H1 (cell line): ENCODE data around the gene CDH22. TPM values are rescaled to one million over a fixed set of nuclear protein-coding genes. Genes with fewer than 3 reads are reported as not detected.

Experiments
- CTCF ChIA-PET: fragments of 300-600 bp; sonication (Branson Sonifier 250); formaldehyde crosslinking; loops from one replicate; lab custom pipeline; 2021; ENCODE audit not compliant: partially characterized antibody; lab: Charles Lee
- POLR2A ChIA-PET: fragments of 300-600 bp; sonication (Branson Sonifier 250); formaldehyde crosslinking; loops from one replicate; lab custom pipeline; 2021; ENCODE audit warnings: inconsistent platforms; ENCODE audit not compliant: partially characterized antibody; lab: Charles Lee
- DNase-seq, 2 experiments: peaks; one replicate each; pipeline versions ENCODE4 v3.0.0 to v3.0.0-alpha.2; 2010 to 2022; ENCODE audit warnings: low spot score in 2 of 2, low read depth in 1 of 2, mixed read lengths in 1 of 2
- FAIRE-seq: peaks from 2 replicates; lab custom pipeline; 2011; peaks lifted over from hg19 to GRCh38; lab: Jason Lieb, UNC
- H2AFZ ChIP-seq: 2 replicates; pipeline ENCODE4 v1.8.1; 2012; ENCODE audit warnings: low read length, inconsistent platforms
- H2AK5ac ChIP-seq: 2 replicates; pipeline ENCODE4 v1.6.1; 2013; ENCODE audit warnings: low read depth, low read length
- H2BK120ac ChIP-seq: replicated peaks from 2 replicates; pipeline ENCODE3; 2013; ENCODE audit warnings: low read depth, low read length, inconsistent platforms
- H2BK12ac ChIP-seq: 2 replicates; pipeline ENCODE4 v1.6.1; 2013; ENCODE audit warnings: low read depth, low read length
- H2BK15ac ChIP-seq: 2 replicates; pipeline ENCODE4 v1.6.1; 2013; ENCODE audit warnings: low read length
- H2BK20ac ChIP-seq: 2 replicates; pipeline ENCODE4 v1.6.1; 2013; ENCODE audit warnings: low read length
- H2BK5ac ChIP-seq: 2 replicates; pipeline ENCODE4 v1.6.1; 2013; ENCODE audit warnings: low read depth, low read length
- H3K14ac ChIP-seq: 2 replicates; pipeline ENCODE4 v1.6.1; 2013; ENCODE audit warnings: inconsistent platforms; ENCODE audit not compliant: insufficient read length
- H3K18ac ChIP-seq: 2 replicates; pipeline ENCODE4 v1.6.1; 2013; ENCODE audit warnings: low read length; ENCODE audit errors: extremely low read depth
- H3K23ac ChIP-seq: 2 replicates; pipeline ENCODE4 v1.6.1; 2013; ENCODE audit warnings: inconsistent platforms; ENCODE audit not compliant: insufficient read length
- H3K23me2 ChIP-seq: 2 replicates; pipeline ENCODE4 v1.6.1; 2013; ENCODE audit warnings: low read depth, low read length
- H3K27ac ChIP-seq: 2 replicates; pipeline ENCODE4 v1.6.1; 2011; ENCODE audit warnings: low read depth, low read length, inconsistent platforms
- H3K27me3 ChIP-seq, 4 experiments: replicated peaks in 1 of 4; 1 replicate in 1 of 4; 2 replicates in 3 of 4; pipeline versions ENCODE4 v1.6.1 to v1.8.1; 2011 to 2013; ENCODE audit warnings: low read length in 3 of 4, mild to moderate bottlenecking in 3 of 4, inconsistent platforms in 2 of 4, mixed read lengths in 2 of 4, moderate library complexity in 1 of 4; ENCODE audit not compliant: control insufficient read depth in 3 of 4, insufficient read depth in 3 of 4; ENCODE audit errors: extremely low read depth in 1 of 4
- H3K36me3 ChIP-seq, 4 experiments: 2 replicates each; pipeline versions ENCODE4 v1.6.1 to v1.8.1; 2011 to 2013; ENCODE audit warnings: mild to moderate bottlenecking in 4 of 4, low read length in 3 of 4, moderate library complexity in 2 of 4, control low read depth in 1 of 4, inconsistent platforms in 1 of 4; ENCODE audit not compliant: insufficient read depth in 4 of 4, control insufficient read depth in 2 of 4
- H3K4ac ChIP-seq: replicated peaks from 2 replicates; pipeline ENCODE3; 2013; ENCODE audit warnings: low read length, low read depth, mixed read lengths, inconsistent platforms; ENCODE audit not compliant: insufficient read length
- H3K4me1 ChIP-seq, 4 experiments: replicated peaks in 1 of 4; 1 replicate in 1 of 4; 2 replicates in 3 of 4; pipeline versions ENCODE4 v1.6.1 to v1.8.1; 2011 to 2013; ENCODE audit warnings: low read length in 3 of 4, inconsistent platforms in 2 of 4, mixed read lengths in 1 of 4; ENCODE audit not compliant: insufficient read depth in 4 of 4, control insufficient read depth in 3 of 4
- H3K4me2 ChIP-seq, 2 experiments: 2 replicates each; pipeline versions ENCODE4 v1.6.1 to v1.8.1; 2011 to 2013; ENCODE audit warnings: low read depth in 2 of 2, low read length in 2 of 2, control low read depth in 1 of 2, inconsistent platforms in 1 of 2, mild to moderate bottlenecking in 1 of 2; ENCODE audit not compliant: insufficient read depth in 1 of 2
- H3K4me3 ChIP-seq, 4 experiments: fragments of 200-600, 300-600 bp in 1 of 4; sonication (generic), shearing (Covaris generic), sonication (Bioruptor Twin) in 1 of 4; 2 replicates each; pipeline versions ENCODE4 v1.5.1 to v1.8.1; 2011 to 2016; ENCODE audit warnings: low read length in 4 of 4, low read depth in 3 of 4, control low read depth in 2 of 4, inconsistent platforms in 2 of 4, mild to moderate bottlenecking in 2 of 4, mixed read lengths in 1 of 4, moderate library complexity in 1 of 4; ENCODE audit not compliant: insufficient read depth in 2 of 4; ENCODE audit errors: extremely low read depth in 1 of 4
- H3K56ac ChIP-seq: replicated peaks from 2 replicates; pipeline ENCODE3; 2013; ENCODE audit warnings: low read depth, mild to moderate bottlenecking, mixed read lengths, low read length, inconsistent platforms; ENCODE audit not compliant: insufficient read length
- H3K79me1 ChIP-seq: 2 replicates; pipeline ENCODE4 v1.6.1; 2013; ENCODE audit warnings: low read depth, low read length, control low read depth
- H3K79me2 ChIP-seq, 2 experiments: 2 replicates each; pipeline versions ENCODE4 v1.6.1 to v1.8.1; 2012 to 2013; ENCODE audit warnings: low read length in 2 of 2, mild to moderate bottlenecking in 2 of 2, inconsistent platforms in 1 of 2; ENCODE audit not compliant: insufficient read depth in 2 of 2, control insufficient read depth in 1 of 2
- H3K9ac ChIP-seq, 4 experiments: replicated peaks in 1 of 4; 1 replicate in 1 of 4; 2 replicates in 3 of 4; pipeline versions ENCODE4 v1.6.1 to v1.8.1; 2011 to 2013; ENCODE audit warnings: low read depth in 3 of 4, low read length in 3 of 4, control low read depth in 2 of 4, mild to moderate bottlenecking in 2 of 4, moderate library complexity in 2 of 4, inconsistent platforms in 1 of 4; ENCODE audit errors: extremely low read depth in 1 of 4
- H3K9me3 ChIP-seq, 2 experiments: 2 replicates each; pipeline versions ENCODE4 v1.6.1 to v1.8.1; 2012 to 2013; ENCODE audit warnings: mild to moderate bottlenecking in 2 of 2, moderate library complexity in 2 of 2, control low read depth in 1 of 2, inconsistent platforms in 1 of 2, low read depth in 1 of 2, low read length in 1 of 2, mixed read lengths in 1 of 2; ENCODE audit not compliant: insufficient read depth in 2 of 2
- H4K20me1 ChIP-seq, 2 experiments: replicated peaks in 1 of 2; 2 replicates each; pipeline versions ENCODE3 to v1.8.1; 2011 to 2013; ENCODE audit warnings: inconsistent platforms in 2 of 2, low read length in 2 of 2, mild to moderate bottlenecking in 1 of 2; ENCODE audit not compliant: insufficient read depth in 2 of 2, control insufficient read depth in 1 of 2
- H4K5ac ChIP-seq: 2 replicates; pipeline ENCODE4 v1.6.1; 2013; ENCODE audit warnings: low read length, low read depth, mixed read lengths, inconsistent platforms; ENCODE audit not compliant: insufficient read length
- H4K8ac ChIP-seq: 2 replicates; pipeline ENCODE4 v1.8.0; 2013; ENCODE audit warnings: mild to moderate bottlenecking, moderate library complexity, low read length, inconsistent platforms; ENCODE audit not compliant: insufficient read depth; ENCODE audit errors: extremely low read depth
- H4K91ac ChIP-seq: replicated peaks from 2 replicates; pipeline ENCODE3; 2013; ENCODE audit warnings: low read length, mixed read lengths, inconsistent platforms; ENCODE audit not compliant: insufficient read length
- CREB1 ChIP-seq: IDR thresholded peaks from 2 replicates; pipeline ENCODE4 v1.6.1; 2012; ENCODE audit warnings: inconsistent platforms
- CTBP2 ChIP-seq: IDR thresholded peaks from 2 replicates; pipeline ENCODE4 v1.7.0; 2011; ENCODE audit warnings: borderline replicate concordance, mild to moderate bottlenecking, moderate library complexity, mixed read lengths, low read length; ENCODE audit not compliant: insufficient read depth, insufficient read length
- FOSL1 ChIP-seq: IDR thresholded peaks from 2 replicates; pipeline ENCODE4 v1.6.1; 2011; ENCODE audit warnings: mild to moderate bottlenecking, low read depth, low read length, moderate library complexity; ENCODE audit not compliant: insufficient read depth
- HDAC2 ChIP-seq, 2 experiments: fragments of 300-600 bp in 1 of 2; sonication (generic) in 1 of 2; IDR thresholded peaks; 2 replicates each; pipeline ENCODE4 v1.6.1; 2011 to 2012; ENCODE audit warnings: low read depth in 2 of 2, low read length in 2 of 2, mild to moderate bottlenecking in 2 of 2, moderate library complexity in 2 of 2, borderline replicate concordance in 1 of 2, inconsistent platforms in 1 of 2
- HDAC6 ChIP-seq: IDR thresholded peaks from one replicate; pipeline ENCODE4 v1.7.1; 2012; ENCODE audit warnings: low read depth, mild to moderate bottlenecking, inconsistent platforms, low read length, moderate library complexity
- JUN ChIP-seq: IDR thresholded peaks from 2 replicates; pipeline ENCODE4 v1.6.1; 2011; ENCODE audit warnings: low read depth, mild to moderate bottlenecking, improper control_type of control experiment, low read length
- KDM4A ChIP-seq: IDR thresholded peaks from one replicate; pipeline ENCODE4 v1.7.1; 2012; ENCODE audit warnings: low read depth, mild to moderate bottlenecking, moderate library complexity, low read length, inconsistent platforms; ENCODE audit not compliant: severe bottlenecking
- MAX ChIP-seq: IDR thresholded peaks from 2 replicates; pipeline ENCODE4 v1.6.1; 2012; ENCODE audit warnings: inconsistent platforms
- RNF2 ChIP-seq: fragments of 200-900, 300-1000 bp; sonication (generic); IDR thresholded peaks from 2 replicates; pipeline ENCODE4 v1.7.1; 2016; ENCODE audit warnings: borderline replicate concordance, low read depth, mild to moderate bottlenecking, antibody characterized with exemption, low read length; ENCODE audit not compliant: poor library complexity, severe bottlenecking; ENCODE audit errors: missing control alignments
- SAP30 ChIP-seq: fragments of 300-600 bp; sonication (generic); IDR thresholded peaks from 2 replicates; pipeline ENCODE4 v1.7.1; 2012; ENCODE audit warnings: low read length, moderate library complexity, mild to moderate bottlenecking, inconsistent platforms; ENCODE audit not compliant: insufficient read depth, insufficient replicate concordance
- TCF12 ChIP-seq: IDR thresholded peaks from 2 replicates; pipeline ENCODE4 v1.6.1; 2011; ENCODE audit warnings: low read depth, mild to moderate bottlenecking, low read length
- WGBS, 2 experiments: shearing (Covaris generic) in 1 of 2; methylation state at CpG; one replicate each; pipeline versions ENCODE4 v1.1.6 to v1.1.7; 2013 to 2015; ENCODE audit warnings: low lambda C conversion rate in 2 of 2, mixed read lengths in 2 of 2, inconsistent platforms in 1 of 2, low coverage in 1 of 2, missing lambda C conversion rate in 1 of 2; ENCODE audit not compliant: insufficient replicate concordance in 2 of 2, insufficient coverage in 1 of 2, insufficient read length in 1 of 2; ENCODE audit errors: extremely low coverage in 1 of 2, missing lambda C conversion rate in 1 of 2; 5-methylcytosine and 5-hydroxymethylcytosine counted together
- polyA plus RNA-seq, 7 experiments: library from polyadenylated mRNA; depleted of rRNA in 3 of 7; stranded (reverse) in 5 of 7; unstranded in 2 of 7; fragments of >200 nt in 5 of 7; fragments of 200-250 nt in 2 of 7; gene quantifications; 1 replicate in 5 of 7; 2 replicates in 1 of 7; 4 replicates in 1 of 7; pipeline versions ENCODE4 v1.2.1 to v1.2.3, GENCODE V29; 2011 to 2013; ENCODE audit warnings: missing spikeins in 2 of 7, mixed read lengths in 2 of 7
- total RNA-seq: library from RNA; stranded (reverse); fragmentation: NEBNext Ultra II Directional; extraction: Animal tissue kit (Norgen Biotek cat#: 25700); gene quantifications from 2 replicates; pipeline ENCODE4 v1.2.1, GENCODE V29; 2021

Gene CDH22
- total and polyA plus RNA-seq, 2 of the 8 experiments (the other 6 are each of a cell fraction or from before 2014, with no cell fraction given) = 0.35 to 0.39 TPM

GRCh38 chr20:46296526-46297250 is 11.6 kb downstream of the CDH22 start:
- no peak overlapping the region for H2AK5ac ChIP-seq
- no peak overlapping the region; the same call in 1 of the 2 replicates for H2BK15ac ChIP-seq
- no peak overlapping the region for H3K23ac ChIP-seq
- no peak overlapping the region for H4K91ac ChIP-seq
- CTCF ChIA-PET = interaction anchor here (0.9 to 4.3 kb wide), 6 partner anchors 9 to 121 kb away, joined by 3 to 23 read pairs (median 4); no protein-coding TSS in a partner anchor
- H4K8ac ChIP-seq = no peak overlapping the region; the same call in 1 of the 2 replicates
- H3K27me3 ChIP-seq = peaks cover 0 to 3% (median 0%) of the 10 kb centered on the region in 4 experiments; a peak in 1 of 7 replicates
- no peaks in the 10 kb centered on the region for H3K36me3 ChIP-seq
- H3K27ac ChIP-seq = no peak overlapping the region
- H3K14ac ChIP-seq = no peak overlapping the region
- H3K4ac ChIP-seq = no peak overlapping the region
- no peaks in the 10 kb centered on the region for H3K79me2 ChIP-seq
- peaks cover 0 to 2% of the 10 kb centered on the region in 2 experiments for H4K20me1 ChIP-seq
- H4K5ac ChIP-seq = no peak overlapping the region
- POLR2A ChIA-PET = interaction anchor here (1.0 kb wide), 1 partner anchor 67 kb away, joined by 3 read pairs; no protein-coding TSS in a partner anchor
- no peaks in the 10 kb centered on the region for H3K79me1 ChIP-seq
- no peak overlapping the region for H3K9ac ChIP-seq
- no peak overlapping the region for H3K4me3 ChIP-seq
- no peak overlapping the region for H2BK5ac ChIP-seq
- no peak for DNase-seq
- H3K23me2 ChIP-seq = peaks cover 2% of the 10 kb centered on the region; the same call in 1 of the 2 replicates
- no peak overlapping the region for H3K4me2 ChIP-seq
- no peak for FAIRE-seq
- H3K56ac ChIP-seq = no peak overlapping the region
- no peak overlapping the region for H2AFZ ChIP-seq
- peaks cover 0 to 9% (median 3%) of the 10 kb centered on the region in 4 experiments; a peak in 4 of 7 replicates for H3K4me1 ChIP-seq
- no peaks in the 10 kb centered on the region for H3K9me3 ChIP-seq
- WGBS, 2 experiments = 88% methylated on average over 12 of the region's 12 CpGs; no CpG with 5 or more reads in 1 of the 2 experiments
- no peak overlapping the region for H2BK120ac ChIP-seq
- H2BK20ac ChIP-seq = no peak overlapping the region
- no peak overlapping the region for H2BK12ac ChIP-seq
- H3K18ac ChIP-seq = no peak overlapping the region
- no peak for TF ChIP-seq HDAC2 (IDR thresholded peaks at IDR 0.05; ENCODE audit: borderline replicate concordance in 1 of 2, low read depth in 2 of 2, low read length in 2 of 2)
- no peak for TF ChIP-seq CTBP2
- no peak for TF ChIP-seq TCF12
- no peak for TF ChIP-seq SAP30
- no peak for TF ChIP-seq MAX
- TF ChIP-seq FOSL1 = no peak
- no peak for TF ChIP-seq CREB1
- TF ChIP-seq JUN = no peak
- no peak for TF ChIP-seq HDAC6
- no peak for TF ChIP-seq KDM4A
- TF ChIP-seq RNF2 = no peak
